Inferior parietal cortex (tissue), 1 donor: ENCODE data around the gene FAM156A.
"Not testable (repeated sequence)": the region's sequence is repeated elsewhere in the genome, so short reads cannot be mapped to it uniquely, and the experiment has no call there.

Experiments
- DNase-seq: peaks from one replicate; pipeline ENCODE4 v3.0.0-alpha.2; 2016; ENCODE audit errors: extremely low spot score

Gene FAM156A

DNA sequence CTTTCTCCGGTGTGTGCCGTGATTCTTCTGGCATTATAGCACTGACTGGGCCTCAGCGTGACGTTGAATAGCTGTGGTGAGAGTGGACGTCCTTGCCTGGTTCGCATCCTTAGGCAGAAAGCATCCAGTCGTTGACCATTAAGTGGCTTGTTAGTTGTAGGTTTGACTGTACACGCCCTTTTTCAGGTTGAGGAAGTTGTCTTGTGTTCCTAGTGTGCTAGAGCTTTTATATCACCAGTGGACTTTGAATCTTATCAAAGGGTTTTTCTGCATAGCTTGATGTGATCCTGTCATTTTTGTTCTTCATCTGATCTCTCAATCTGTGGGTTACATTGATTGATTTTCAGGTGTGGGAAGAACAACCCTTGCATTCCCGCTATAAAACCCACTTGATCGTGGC, 52.8 kb downstream of the FAM156A start:
- DNase-seq: not testable (repeated sequence)
